C4-2B (cell line): ENCODE results near the gene PRKACB.

Source experiments
- CTCF ChIP-seq: fragments of 450-650 bp; conservative IDR thresholded peaks from 2 replicates; pipeline ENCODE4 v1.5.1; 2017; ENCODE audit warnings: mild to moderate bottlenecking
- ZFX ChIP-seq: fragments of 450-650 bp; IDR thresholded peaks from 2 replicates; pipeline ENCODE4 v1.6.1; 2017

DNA sequence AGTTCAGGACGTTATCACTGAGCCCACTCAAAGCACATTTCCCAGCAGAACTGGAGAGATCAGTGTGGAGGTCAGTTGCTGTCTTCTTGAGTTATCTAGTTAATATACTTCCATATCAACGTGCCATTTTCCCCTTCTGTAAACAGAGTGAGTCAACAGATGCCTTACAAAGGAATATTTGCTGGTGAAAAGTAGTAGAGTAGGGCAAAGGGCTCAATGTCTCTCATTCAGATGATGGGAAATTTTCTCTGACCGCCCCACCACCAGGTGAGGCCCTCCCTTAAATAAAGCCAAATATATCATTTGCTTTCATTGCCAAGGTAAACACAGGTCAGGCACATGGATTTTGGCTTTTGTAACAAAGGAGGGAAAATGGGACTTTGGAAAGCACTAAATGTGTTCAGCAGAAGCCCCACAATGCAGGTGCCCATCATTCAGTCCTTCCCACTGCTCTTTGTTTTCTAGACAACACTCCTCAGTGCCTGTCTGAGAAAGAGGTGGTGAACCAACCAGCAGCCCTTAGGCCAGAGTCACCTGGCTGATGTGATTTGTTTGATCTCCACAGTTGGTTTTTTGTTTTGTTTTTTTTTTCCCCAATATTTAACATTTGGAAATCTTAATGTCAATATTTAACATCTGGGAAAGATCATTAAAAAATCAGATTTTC lies 116.9 kb downstream of the PRKACB start:
- TF ChIP-seq CTCF = no peak
- TF ChIP-seq ZFX = no peak
